GM23338 (cell line): ENCODE measurements around the gene OR52A1. TPM values are rescaled to one million over a fixed set of nuclear protein-coding genes. Genes with fewer than 3 reads are reported as not detected.

ENCODE experiments used
- ATAC-seq: fragments of 200-7000 bp; cut with Tn5 transposase; 3 replicates; pipeline ENCODE4 v1.9.1; 2020
- DNase-seq: peaks from one replicate; pipeline ENCODE4 v3.0.0-alpha.2; 2015; ENCODE audit warnings: low spot score
- H2AFZ ChIP-seq: fragments of 200-600 bp; sonication (generic); 2 replicates; pipeline ENCODE4 v1.8.0; 2016; ENCODE audit warnings: antibody characterized with exemption, mild to moderate bottlenecking, moderate library complexity
- H3F3A ChIP-seq: fragments of 200-600 bp; sonication (generic); replicated peaks from 2 replicates; pipeline ENCODE4 v1.8.0; 2017; ENCODE audit warnings: antibody characterized with exemption, mixed run types, low read depth
- H3K27ac ChIP-seq: fragments of 200-600 bp; sonication (generic); 2 replicates; pipeline ENCODE4 v1.6.1; 2016; ENCODE audit warnings: low read depth
- H3K27me3 ChIP-seq: fragments of 200-600 bp; sonication (generic); 2 replicates; pipeline ENCODE4 v1.8.0; 2016; ENCODE audit warnings: mild to moderate bottlenecking, mixed run types, moderate library complexity; ENCODE audit not compliant: insufficient read depth
- H3K36me3 ChIP-seq: fragments of 200-600 bp; sonication (generic); 2 replicates; pipeline ENCODE4 v1.8.0; 2016; ENCODE audit warnings: mild to moderate bottlenecking; ENCODE audit not compliant: insufficient read depth
- H3K4me1 ChIP-seq: fragments of 200-600 bp; sonication (generic); 2 replicates; pipeline ENCODE4 v1.8.0; 2016; ENCODE audit warnings: mild to moderate bottlenecking, moderate library complexity; ENCODE audit not compliant: insufficient read depth
- H3K4me2 ChIP-seq: fragments of 200-600 bp; sonication (generic); 2 replicates; pipeline ENCODE4 v1.7.1; 2017; ENCODE audit warnings: mixed run types
- H3K4me3 ChIP-seq: fragments of 200-600 bp; sonication (generic); 2 replicates; pipeline ENCODE4 v1.6.1; 2016; ENCODE audit warnings: mixed run types
- H3K79me2 ChIP-seq: fragments of 200-600 bp; sonication (generic); replicated peaks from 2 replicates; pipeline ENCODE4 v1.8.0; 2017; ENCODE audit warnings: mild to moderate bottlenecking; ENCODE audit not compliant: insufficient read depth
- H3K9me2 ChIP-seq: fragments of 200-600 bp; sonication (generic); 2 replicates; pipeline ENCODE4 v1.8.0; 2017; ENCODE audit not compliant: insufficient read depth
- H4K20me1 ChIP-seq: fragments of 200-600 bp; sonication (generic); replicated peaks from 2 replicates; pipeline ENCODE4 v1.8.0; 2017; ENCODE audit warnings: mild to moderate bottlenecking; ENCODE audit not compliant: insufficient read depth
- H3K27ac Mint-ChIP-seq: 2 replicates; pipeline ENCODE4 v1.8.0; 2020; ENCODE audit warnings: inconsistent platforms, mild to moderate bottlenecking, moderate library complexity, mixed read lengths
- H3K27me3 Mint-ChIP-seq: 3 replicates; pipeline ENCODE4 v1.8.0; 2022; ENCODE audit warnings: low read depth, mild to moderate bottlenecking, moderate library complexity, mixed read lengths, inconsistent platforms; ENCODE audit not compliant: insufficient read depth, poor library complexity
- H3K36me3 Mint-ChIP-seq: 3 replicates; pipeline ENCODE4 v1.8.0; 2021; ENCODE audit warnings: low read depth, mild to moderate bottlenecking, inconsistent platforms, moderate library complexity, mixed read lengths
- H3K4me1 Mint-ChIP-seq: 3 replicates; pipeline ENCODE4 v1.8.0; 2020; ENCODE audit warnings: mild to moderate bottlenecking, inconsistent platforms, mixed read lengths
- H3K4me3 Mint-ChIP-seq: 3 replicates; pipeline ENCODE4 v1.8.0; 2021; ENCODE audit warnings: moderate library complexity, mild to moderate bottlenecking, inconsistent platforms, mixed read lengths
- H3K9me3 Mint-ChIP-seq: 3 replicates; pipeline ENCODE4 v1.8.0; 2020; ENCODE audit warnings: moderate library complexity, mild to moderate bottlenecking, inconsistent platforms, mixed read lengths
- CREB1 ChIP-seq: fragments of 250-450 bp; sonication (Bioruptor Pico); IDR thresholded peaks from 2 replicates; pipeline ENCODE4 v1.5.0; 2020; ENCODE audit warnings: low read depth, mild to moderate bottlenecking, moderate library complexity
- CTCF ChIP-seq, 2 experiments: fragments of 200-600 bp in 1 of 2; sonication (generic) in 1 of 2; conservative IDR thresholded peaks; 2 replicates each; pipeline versions ENCODE4 v1.5.1 to v1.6.1; 2016 to 2017; ENCODE audit warnings: antibody characterized with exemption in 2 of 2, low read depth in 2 of 2, mild to moderate bottlenecking in 2 of 2, moderate library complexity in 1 of 2
- ETS1 ChIP-seq: IDR thresholded peaks from 2 replicates; pipeline ENCODE4 v1.6.1; 2016; ENCODE audit warnings: antibody characterized with exemption
- EZH2 ChIP-seq: fragments of 200-600 bp; sonication (generic); IDR thresholded peaks from one replicate; pipeline ENCODE4 v1.8.0; 2017; ENCODE audit warnings: antibody characterized with exemption, mild to moderate bottlenecking, low read depth; ENCODE audit not compliant: unreplicated experiment
- EZH2phosphoT487 ChIP-seq: fragments of 200-600 bp; sonication (generic); IDR thresholded peaks from one replicate; pipeline ENCODE4 v1.8.1; 2018; ENCODE audit warnings: antibody characterized with exemption; ENCODE audit not compliant: unreplicated experiment
- JUNB ChIP-seq: IDR thresholded peaks from one replicate; pipeline ENCODE4 v1.6.1; 2016; ENCODE audit warnings: antibody characterized with exemption; ENCODE audit not compliant: unreplicated experiment
- NANOG ChIP-seq: IDR thresholded peaks from 2 replicates; pipeline ENCODE4 v1.6.1; 2016; ENCODE audit warnings: antibody characterized with exemption, borderline replicate concordance
- POLR2AphosphoS5 ChIP-seq: IDR thresholded peaks from 2 replicates; pipeline ENCODE4 v1.6.1; 2016; ENCODE audit warnings: antibody characterized with exemption, low read depth
- REST ChIP-seq: IDR thresholded peaks from one replicate; pipeline ENCODE4 v1.6.1; 2018; ENCODE audit warnings: antibody characterized with exemption; ENCODE audit not compliant: unreplicated experiment
- ZNF114 ChIP-seq: fragments of 250-450 bp; sonication (Bioruptor Pico); IDR thresholded peaks from 2 replicates; pipeline ENCODE4 v1.5.0; 2020; ENCODE audit warnings: mild to moderate bottlenecking, moderate library complexity
- ZNF331 ChIP-seq: fragments of 250-450 bp; sonication (Bioruptor Pico); IDR thresholded peaks from 2 replicates; pipeline ENCODE4 v1.5.0; 2020; ENCODE audit warnings: low read depth, mild to moderate bottlenecking, moderate library complexity
- polyA plus RNA-seq: library from polyadenylated mRNA; unstranded; fragments of >200 nt; fragmentation: Nextera tagmentation; extraction: Ambion mirVana; gene quantifications from 2 replicates; pipeline ENCODE4 v1.2.1, GENCODE V29; 2016
- total RNA-seq: library from RNA; depleted of rRNA; stranded (reverse); fragments of >200 nt; shearing (Covaris generic); gene quantifications from 2 replicates; pipeline ENCODE4 v1.2.3, GENCODE V29; 2014

Gene OR52A1
- total and polyA plus RNA-seq, 2 experiments from 2014 or later = 0.73 to 4.3 TPM

GRCh38 chr11:5188201-5188600 is 33.6 kb upstream of the OR52A1 start:
- no peak for DNase-seq

GRCh38 chr11:5178046-5178837 is 23.7 kb upstream of the OR52A1 start:
- no peaks in the 10 kb centered on the region for H3K27me3 Mint-ChIP-seq
- no peak for ATAC-seq
- no peak overlapping the region for H3K27ac Mint-ChIP-seq
- H3K4me2 ChIP-seq = no peak overlapping the region
- H3K4me3 Mint-ChIP-seq = no peak overlapping the region
- H3K4me1 Mint-ChIP-seq = no peaks in the 10 kb centered on the region
- H4K20me1 ChIP-seq = no peaks in the 10 kb centered on the region
- no peaks in the 10 kb centered on the region for H3K9me2 ChIP-seq
- H3K27ac ChIP-seq = no peak overlapping the region
- H3K9me3 Mint-ChIP-seq = no peaks in the 10 kb centered on the region
- no peak overlapping the region for H3K4me3 ChIP-seq
- no peaks in the 10 kb centered on the region for H3K36me3 ChIP-seq
- DNase-seq = no peak
- H3K27me3 ChIP-seq = no peaks in the 10 kb centered on the region
- H3K36me3 Mint-ChIP-seq = no peaks in the 10 kb centered on the region
- H2AFZ ChIP-seq = no peak overlapping the region
- no peaks in the 10 kb centered on the region for H3K79me2 ChIP-seq
- no peaks in the 10 kb centered on the region for H3F3A ChIP-seq
- H3K4me1 ChIP-seq = no peaks in the 10 kb centered on the region
- TF ChIP-seq ZNF331 (CRISPR knock-in tag) = no peak
- TF ChIP-seq CREB1 (CRISPR knock-in tag) = no peak
- no peak for TF ChIP-seq POLR2AphosphoS5
- TF ChIP-seq EZH2 = no peak
- no peak for TF ChIP-seq ETS1
- TF ChIP-seq NANOG = no peak
- no peak for TF ChIP-seq JUNB
- no peak for TF ChIP-seq CTCF (conservative IDR thresholded peaks at IDR 0.05; ENCODE audit: low read depth in 2 of 2)
- no peak for TF ChIP-seq ZNF114 (CRISPR knock-in tag)

More at GRCh38 chr11:5188201-5188600, 33.6 kb upstream of the OR52A1 start:
- no peaks in the 10 kb centered on the region for H3F3A ChIP-seq
- no peak overlapping the region for H3K27ac ChIP-seq
- no peaks in the 10 kb centered on the region for H3K36me3 ChIP-seq
- no peaks in the 10 kb centered on the region for H3K27me3 Mint-ChIP-seq
- H3K9me3 Mint-ChIP-seq = peaks cover 20% of the 10 kb centered on the region
- H2AFZ ChIP-seq = no peak overlapping the region
- no peak overlapping the region for H3K4me3 Mint-ChIP-seq
- TF ChIP-seq EZH2phosphoT487 (no peak), REST (no peak)
- no peak overlapping the region for H3K4me3 ChIP-seq
- H3K36me3 Mint-ChIP-seq = peaks cover 12% of the 10 kb centered on the region
- no peak overlapping the region for H3K27ac Mint-ChIP-seq
- no peaks in the 10 kb centered on the region for H3K4me1 Mint-ChIP-seq
- no peaks in the 10 kb centered on the region for H3K27me3 ChIP-seq
- no peaks in the 10 kb centered on the region for H3K79me2 ChIP-seq
- no peaks in the 10 kb centered on the region for H4K20me1 ChIP-seq
- H3K9me2 ChIP-seq = no peaks in the 10 kb centered on the region
- H3K4me1 ChIP-seq = no peaks in the 10 kb centered on the region
- ATAC-seq = no peak
- no peak overlapping the region for H3K4me2 ChIP-seq
